HEK293 (cell line): ENCODE results near the gene CELSR1.

ENCODE experiments used
- CTCF ChIP-seq: fragments of 450-650 bp; formaldehyde crosslinking; IDR thresholded peaks from 2 replicates; pipeline ENCODE4 v1.5.1; 2016; ENCODE audit warnings: missing biosample characterization, missing genetic modification characterization
- GLIS1 ChIP-seq: fragments of 450-650 bp; formaldehyde crosslinking; IDR thresholded peaks from 2 replicates; pipeline ENCODE4 v1.5.1; 2016; ENCODE audit warnings: missing biosample characterization, missing genetic modification characterization
- PRDM2 ChIP-seq: fragments of 450-650 bp; formaldehyde crosslinking; IDR thresholded peaks from 2 replicates; pipeline ENCODE4 v1.5.1; 2016; ENCODE audit warnings: missing biosample characterization, missing genetic modification characterization, borderline replicate concordance
- SCRT2 ChIP-seq: fragments of 450-650 bp; formaldehyde crosslinking; IDR thresholded peaks from 2 replicates; pipeline ENCODE4 v1.5.1; 2016; ENCODE audit warnings: missing biosample characterization, missing genetic modification characterization
- ZBTB26 ChIP-seq: fragments of 450-650 bp; formaldehyde crosslinking; optimal IDR thresholded peaks from 2 replicates; pipeline ENCODE3; 2016; ENCODE audit warnings: missing biosample characterization, mild to moderate bottlenecking, missing genetic modification characterization
- ZNF266 ChIP-seq: fragments of 450-650 bp; formaldehyde crosslinking; IDR thresholded peaks from 2 replicates; pipeline ENCODE4 v1.5.1; 2016; ENCODE audit warnings: missing biosample characterization, missing genetic modification characterization, low read depth
- ZNF37A ChIP-seq: fragments of 450-650 bp; IDR thresholded peaks from 2 replicates; pipeline ENCODE4 v1.5.1; 2018; ENCODE audit warnings: missing biosample characterization, missing genetic modification characterization
- ZNF692 ChIP-seq: fragments of 450-650 bp; formaldehyde crosslinking; IDR thresholded peaks from 2 replicates; pipeline ENCODE4 v1.5.1; 2016; ENCODE audit warnings: missing biosample characterization, missing genetic modification characterization
- TF ChIP-seq, protein P1 (sequence below): fragments of 450-650 bp; formaldehyde crosslinking; IDR thresholded peaks from 2 replicates; pipeline ENCODE4 v1.5.1; 2016; ENCODE audit warnings: missing biosample characterization, missing genetic modification characterization
- TF ChIP-seq, protein P2 (sequence below): fragments of 450-650 bp; formaldehyde crosslinking; IDR thresholded peaks from 2 replicates; pipeline ENCODE4; 2016; ENCODE audit warnings: missing biosample characterization, missing genetic modification characterization
- TF ChIP-seq, protein P3 (sequence below): fragments of 450-650 bp; formaldehyde crosslinking; IDR thresholded peaks from 2 replicates; pipeline ENCODE4 v1.5.1; 2016; ENCODE audit warnings: missing biosample characterization, missing genetic modification characterization
- TF ChIP-seq, protein P4 (sequence below): fragments of 450-650 bp; formaldehyde crosslinking; IDR thresholded peaks from 2 replicates; pipeline ENCODE4 v1.5.1; 2016; ENCODE audit warnings: missing biosample characterization, missing genetic modification characterization

Gene CELSR1

DNA sequence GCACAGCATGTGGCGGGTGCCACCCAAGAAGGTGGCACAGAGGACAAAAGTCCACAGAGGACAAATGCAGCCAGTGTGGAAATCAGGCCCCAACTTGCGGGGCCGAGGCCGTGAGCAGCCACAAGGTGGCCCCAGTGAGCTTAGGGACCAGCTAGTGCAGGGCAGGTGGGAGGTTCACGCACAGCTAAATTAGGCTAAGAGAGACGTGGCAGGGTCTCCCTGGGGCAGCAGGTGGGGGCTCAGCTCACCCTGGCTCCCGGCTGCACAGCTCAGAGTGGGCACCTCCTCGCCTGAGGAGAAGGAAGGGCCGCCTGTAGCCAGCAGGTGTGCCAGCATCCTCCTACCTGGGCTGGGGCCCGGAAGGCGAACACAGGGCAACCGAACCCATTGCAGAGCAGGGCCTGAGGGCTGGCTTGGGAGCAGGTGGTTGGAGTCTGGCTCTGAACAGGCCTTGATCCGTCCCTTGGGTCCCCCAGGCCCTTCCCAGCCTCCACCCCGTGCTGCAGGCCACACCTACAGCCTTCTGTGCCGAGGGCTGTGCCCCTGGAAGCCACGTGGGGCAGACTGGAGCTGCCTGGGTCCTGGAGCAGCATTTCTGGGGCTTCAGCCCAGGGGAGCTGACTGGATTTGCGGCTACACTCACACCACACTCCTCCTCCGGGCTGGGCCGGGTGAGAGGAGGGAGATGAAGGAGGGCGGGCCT lies 26.1 kb upstream of the CELSR1 start (continued):
- TF ChIP-seq, protein P1, sequence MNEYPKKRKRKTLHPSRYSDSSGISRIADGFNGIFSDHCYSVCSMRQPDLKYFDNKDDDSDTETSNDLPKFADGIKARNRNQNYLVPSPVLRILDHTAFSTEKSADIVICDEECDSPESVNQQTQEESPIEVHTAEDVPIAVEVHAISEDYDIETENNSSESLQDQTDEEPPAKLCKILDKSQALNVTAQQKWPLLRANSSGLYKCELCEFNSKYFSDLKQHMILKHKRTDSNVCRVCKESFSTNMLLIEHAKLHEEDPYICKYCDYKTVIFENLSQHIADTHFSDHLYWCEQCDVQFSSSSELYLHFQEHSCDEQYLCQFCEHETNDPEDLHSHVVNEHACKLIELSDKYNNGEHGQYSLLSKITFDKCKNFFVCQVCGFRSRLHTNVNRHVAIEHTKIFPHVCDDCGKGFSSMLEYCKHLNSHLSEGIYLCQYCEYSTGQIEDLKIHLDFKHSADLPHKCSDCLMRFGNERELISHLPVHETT (tag by site-specific recombination) = no peak
- TF ChIP-seq, protein P2, sequence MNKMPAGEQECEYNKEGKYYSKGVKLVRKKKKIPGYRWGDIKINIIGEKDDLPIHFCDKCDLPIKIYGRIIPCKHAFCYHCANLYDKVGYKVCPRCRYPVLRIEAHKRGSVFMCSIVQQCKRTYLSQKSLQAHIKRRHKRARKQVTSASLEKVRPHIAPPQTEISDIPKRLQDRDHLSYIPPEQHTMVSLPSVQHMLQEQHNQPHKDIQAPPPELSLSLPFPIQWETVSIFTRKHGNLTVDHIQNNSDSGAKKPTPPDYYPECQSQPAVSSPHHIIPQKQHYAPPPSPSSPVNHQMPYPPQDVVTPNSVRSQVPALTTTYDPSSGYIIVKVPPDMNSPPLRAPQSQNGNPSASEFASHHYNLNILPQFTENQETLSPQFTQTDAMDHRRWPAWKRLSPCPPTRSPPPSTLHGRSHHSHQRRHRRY = no peak
- TF ChIP-seq ZNF37A (tag by site-specific recombination) = no peak
- no peak for TF ChIP-seq ZBTB26
- TF ChIP-seq PRDM2 (tag by site-specific recombination) = no peak
- TF ChIP-seq, protein P3, sequence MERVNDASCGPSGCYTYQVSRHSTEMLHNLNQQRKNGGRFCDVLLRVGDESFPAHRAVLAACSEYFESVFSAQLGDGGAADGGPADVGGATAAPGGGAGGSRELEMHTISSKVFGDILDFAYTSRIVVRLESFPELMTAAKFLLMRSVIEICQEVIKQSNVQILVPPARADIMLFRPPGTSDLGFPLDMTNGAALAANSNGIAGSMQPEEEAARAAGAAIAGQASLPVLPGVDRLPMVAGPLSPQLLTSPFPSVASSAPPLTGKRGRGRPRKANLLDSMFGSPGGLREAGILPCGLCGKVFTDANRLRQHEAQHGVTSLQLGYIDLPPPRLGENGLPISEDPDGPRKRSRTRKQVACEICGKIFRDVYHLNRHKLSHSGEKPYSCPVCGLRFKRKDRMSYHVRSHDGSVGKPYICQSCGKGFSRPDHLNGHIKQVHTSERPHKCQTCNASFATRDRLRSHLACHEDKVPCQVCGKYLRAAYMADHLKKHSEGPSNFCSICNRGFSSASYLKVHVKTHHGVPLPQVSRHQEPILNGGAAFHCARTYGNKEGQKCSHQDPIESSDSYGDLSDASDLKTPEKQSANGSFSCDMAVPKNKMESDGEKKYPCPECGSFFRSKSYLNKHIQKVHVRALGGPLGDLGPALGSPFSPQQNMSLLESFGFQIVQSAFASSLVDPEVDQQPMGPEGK (tag by site-specific recombination) = peak; percentile 35; the same call in 1 of the 2 replicates
- TF ChIP-seq ZNF266 (tag by site-specific recombination) = no peak
- TF ChIP-seq CTCF (tag by site-specific recombination) = peak; percentile 63
- TF ChIP-seq SCRT2 = peak; percentile 73
- 0 out of 2 replicates have a peak, but pooled peaks have one; percentile 10 for TF ChIP-seq GLIS1
- TF ChIP-seq, protein P4, sequence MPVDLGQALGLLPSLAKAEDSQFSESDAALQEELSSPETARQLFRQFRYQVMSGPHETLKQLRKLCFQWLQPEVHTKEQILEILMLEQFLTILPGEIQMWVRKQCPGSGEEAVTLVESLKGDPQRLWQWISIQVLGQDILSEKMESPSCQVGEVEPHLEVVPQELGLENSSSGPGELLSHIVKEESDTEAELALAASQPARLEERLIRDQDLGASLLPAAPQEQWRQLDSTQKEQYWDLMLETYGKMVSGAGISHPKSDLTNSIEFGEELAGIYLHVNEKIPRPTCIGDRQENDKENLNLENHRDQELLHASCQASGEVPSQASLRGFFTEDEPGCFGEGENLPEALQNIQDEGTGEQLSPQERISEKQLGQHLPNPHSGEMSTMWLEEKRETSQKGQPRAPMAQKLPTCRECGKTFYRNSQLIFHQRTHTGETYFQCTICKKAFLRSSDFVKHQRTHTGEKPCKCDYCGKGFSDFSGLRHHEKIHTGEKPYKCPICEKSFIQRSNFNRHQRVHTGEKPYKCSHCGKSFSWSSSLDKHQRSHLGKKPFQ = no peak
- TF ChIP-seq ZNF692 (tag by site-specific recombination) = no peak
